Thyroid gland (tissue), 4 donors: ENCODE measurements around the gene PATE2.

ENCODE experiments used
- POLR2A ChIP-seq, 2 donors: fragments of 450-650 bp; IDR thresholded peaks; one replicate each; pipeline ENCODE4 v1.6.1; 2017; ENCODE audit warnings: antibody characterized with exemption in 2 of 2, mild to moderate bottlenecking in 2 of 2, moderate library complexity in 1 of 2
- TF ChIP-seq, protein P1 (sequence below), 6 experiments: fragments of 200-600 bp in 3 of 6; fragments of 450-650 bp in 3 of 6; sonication (generic) in 3 of 6; IDR thresholded peaks; one replicate each; pipeline ENCODE4 v1.5.1; 2016 to 2019; ENCODE audit warnings: antibody characterized with exemption in 6 of 6, mild to moderate bottlenecking in 2 of 6, inconsistent platforms in 1 of 6, moderate library complexity in 1 of 6

- TF ChIP-seq POLR2A (IDR thresholded peaks at IDR 0.05), result no peak
- TF ChIP-seq, protein P1, sequence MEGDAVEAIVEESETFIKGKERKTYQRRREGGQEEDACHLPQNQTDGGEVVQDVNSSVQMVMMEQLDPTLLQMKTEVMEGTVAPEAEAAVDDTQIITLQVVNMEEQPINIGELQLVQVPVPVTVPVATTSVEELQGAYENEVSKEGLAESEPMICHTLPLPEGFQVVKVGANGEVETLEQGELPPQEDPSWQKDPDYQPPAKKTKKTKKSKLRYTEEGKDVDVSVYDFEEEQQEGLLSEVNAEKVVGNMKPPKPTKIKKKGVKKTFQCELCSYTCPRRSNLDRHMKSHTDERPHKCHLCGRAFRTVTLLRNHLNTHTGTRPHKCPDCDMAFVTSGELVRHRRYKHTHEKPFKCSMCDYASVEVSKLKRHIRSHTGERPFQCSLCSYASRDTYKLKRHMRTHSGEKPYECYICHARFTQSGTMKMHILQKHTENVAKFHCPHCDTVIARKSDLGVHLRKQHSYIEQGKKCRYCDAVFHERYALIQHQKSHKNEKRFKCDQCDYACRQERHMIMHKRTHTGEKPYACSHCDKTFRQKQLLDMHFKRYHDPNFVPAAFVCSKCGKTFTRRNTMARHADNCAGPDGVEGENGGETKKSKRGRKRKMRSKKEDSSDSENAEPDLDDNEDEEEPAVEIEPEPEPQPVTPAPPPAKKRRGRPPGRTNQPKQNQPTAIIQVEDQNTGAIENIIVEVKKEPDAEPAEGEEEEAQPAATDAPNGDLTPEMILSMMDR (IDR thresholded peaks at IDR 0.05), result no peak
Observed at GRCh38 chr11:125766251-125766650, 12.4 kb downstream of the PATE2 start.
